Measurements from ENCODE around the gene SORL1. TPM values are rescaled to one million over a fixed set of nuclear protein-coding genes. Genes with fewer than 3 reads are reported as not detected.

The SORL1 gene
- total RNA-seq, 1 experiment from 2014 or later = 68.3 TPM

DNA sequence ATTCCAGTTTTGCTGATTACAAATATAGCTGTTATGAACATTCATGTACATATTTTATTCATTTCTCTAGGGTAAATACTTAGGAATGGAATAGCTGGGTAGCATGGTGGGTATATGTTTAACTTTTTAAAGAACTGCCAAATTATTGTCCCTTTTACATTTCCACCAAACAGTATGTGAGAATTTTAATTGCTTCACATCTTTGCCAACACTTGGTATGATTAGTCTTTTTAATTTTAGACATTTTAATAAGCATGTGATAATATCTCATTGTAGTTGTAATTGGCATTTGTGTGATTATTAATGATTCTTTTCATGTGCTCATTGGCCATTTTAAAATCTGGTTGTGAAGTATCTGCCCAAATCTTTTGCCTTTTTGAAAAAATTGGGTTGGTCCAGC, 73.3 kb downstream of the SORL1 start:
- Histone ChIP-seq H3T11ph (ENCODE audit: low read length) (no peak overlapping the region), H4K8ac (replicated peaks; ENCODE audit: insufficient read length, low read depth, low read length) (no peak overlapping the region), H2BK15ac (ENCODE audit: low read depth, low read length) (no peak overlapping the region), H3K23me2 (ENCODE audit: insufficient read length, low read depth, low read length, poor library complexity, severe bottlenecking) (no peaks in the 10 kb centered on the region), H4K91ac (ENCODE audit: insufficient read length, low read depth, low read length) (no peak overlapping the region), H4K20me1 (ENCODE audit: control insufficient read depth, insufficient read depth, insufficient read length) (no peaks in the 10 kb centered on the region), H3K56ac (ENCODE audit: insufficient read length, low read depth, low read length) (no peak overlapping the region), H2BK120ac (ENCODE audit: low read depth, low read length, poor library complexity, severe bottlenecking) (no peak overlapping the region), H2BK5ac (ENCODE audit: insufficient read length, low read length) (no peak overlapping the region), H3K9me3 (ENCODE audit: control insufficient read depth, low read depth, low read length) (no peaks in the 10 kb centered on the region), H4K5ac (ENCODE audit: insufficient read length, low read depth, low read length) (no peak overlapping the region), H3K4me1 (ENCODE audit: insufficient read depth, low read length) (no peaks in the 10 kb centered on the region), H2AK5ac (ENCODE audit: insufficient read length, low read length) (no peak overlapping the region), H3K18ac (ENCODE audit: insufficient read length, low read depth, low read length) (no peak overlapping the region), H3K27ac (ENCODE audit: insufficient read length, low read depth, low read length) (no peak overlapping the region), H3K14ac (ENCODE audit: insufficient read depth, low read length) (no peak overlapping the region), H3K9ac (ENCODE audit: extremely low read depth, insufficient read length, low read length) (no peak overlapping the region), H3K79me1 (ENCODE audit: insufficient read depth, low read depth, low read length, poor library complexity, severe bottlenecking) (no peaks in the 10 kb centered on the region), H2AFZ (ENCODE audit: low read length) (no peak overlapping the region), H3K23ac (ENCODE audit: insufficient read length, low read depth, low read length) (no peak overlapping the region), H3K4ac (ENCODE audit: low read depth, low read length) (no peak overlapping the region), H2BK12ac (ENCODE audit: insufficient read length, low read depth, low read length) (no peak overlapping the region), H2BK20ac (ENCODE audit: low read depth, low read length, poor library complexity, severe bottlenecking) (no peak overlapping the region), H3K4me2 (ENCODE audit: insufficient read depth, insufficient read length, low read length) (no peak overlapping the region), H3K79me2 (ENCODE audit: insufficient read depth, low read length) (0 out of 2 replicates have a peak, but pooled peaks cover 2% of the 10 kb centered on the region), H3K27me3 (ENCODE audit: insufficient read depth, low read length) (no peaks in the 10 kb centered on the region)
- DNase-seq = no peak
- Mint-ChIP-seq H3K36me3 (ENCODE audit: insufficient read depth in 1 of 3, low read depth in 3 of 3) (peaks cover 46 to 73% (median 65%) of the 10 kb centered on the region in 3 experiments), H3K4me1 (no peaks in the 10 kb centered on the region; a peak in 1 of 4 replicates), H3K4me3 (no peak overlapping the region), H3K27me3 (ENCODE audit: low read depth) (no peaks in the 10 kb centered on the region), H3K9me3 (peaks cover 9 to 11% of the 10 kb centered on the region in 2 experiments), H3K27ac (no peak overlapping the region; a peak in 1 of 7 replicates)
- TF ChIP-seq, protein P1, sequence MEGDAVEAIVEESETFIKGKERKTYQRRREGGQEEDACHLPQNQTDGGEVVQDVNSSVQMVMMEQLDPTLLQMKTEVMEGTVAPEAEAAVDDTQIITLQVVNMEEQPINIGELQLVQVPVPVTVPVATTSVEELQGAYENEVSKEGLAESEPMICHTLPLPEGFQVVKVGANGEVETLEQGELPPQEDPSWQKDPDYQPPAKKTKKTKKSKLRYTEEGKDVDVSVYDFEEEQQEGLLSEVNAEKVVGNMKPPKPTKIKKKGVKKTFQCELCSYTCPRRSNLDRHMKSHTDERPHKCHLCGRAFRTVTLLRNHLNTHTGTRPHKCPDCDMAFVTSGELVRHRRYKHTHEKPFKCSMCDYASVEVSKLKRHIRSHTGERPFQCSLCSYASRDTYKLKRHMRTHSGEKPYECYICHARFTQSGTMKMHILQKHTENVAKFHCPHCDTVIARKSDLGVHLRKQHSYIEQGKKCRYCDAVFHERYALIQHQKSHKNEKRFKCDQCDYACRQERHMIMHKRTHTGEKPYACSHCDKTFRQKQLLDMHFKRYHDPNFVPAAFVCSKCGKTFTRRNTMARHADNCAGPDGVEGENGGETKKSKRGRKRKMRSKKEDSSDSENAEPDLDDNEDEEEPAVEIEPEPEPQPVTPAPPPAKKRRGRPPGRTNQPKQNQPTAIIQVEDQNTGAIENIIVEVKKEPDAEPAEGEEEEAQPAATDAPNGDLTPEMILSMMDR (conservative IDR thresholded peaks at IDR 0.05) = no peak

Data from H9 (cell line).